Left lobe of liver (tissue), 2 donors: Measurements from ENCODE around the gene SDR42E1. TPM values are rescaled to one million over a fixed set of nuclear protein-coding genes. Genes with fewer than 3 reads are reported as not detected.

Experiments
- ATAC-seq: fragments of 200-7000 bp; cut with Tn5 transposase; one replicate; pipeline ENCODE4 v1.9.1; 2020; ENCODE audit warnings: mild to moderate bottlenecking, moderate library complexity
- DNase-seq: peaks from one replicate; pipeline ENCODE4 v3.0.0-alpha.2; 2020; ENCODE audit warnings: low spot score
- total RNA-seq: library from RNA; stranded (reverse); gene quantifications from one replicate; pipeline ENCODE4 v1.2.1, GENCODE V29; 2021
- donor health status: DM: no; HTN: no; CAD: no; lungs with moderate emphysema.
- donor health status: DM: no; HTN: yes; CAD: no.

SDR42E1 gene
- total RNA-seq, 1 donor from 2014 or later = 4.1 TPM

- ATAC-seq = no peak
- no peak for DNase-seq
Observed at GRCh38 chr16:81942007-81942601, 69.2 kb downstream of the SDR42E1 start.

GRCh38 chr16:81940781-81941560 is 70.3 kb downstream of the SDR42E1 start:
- DNase-seq (no peak), ATAC-seq (peak; percentile 68)

- ATAC-seq (no peak), DNase-seq (no peak)
Observed at GRCh38 chr16:81939164-81940056, 71.9 kb downstream of the SDR42E1 start.

Other genes starting within 250 kb of the SDR42E1 start
- gene PLCG2, start 232.2 kb downstream of the SDR42E1 start, total RNA-seq = 12.1 TPM
- 82.7 TPM for gene HSD17B2, start 23.8 kb upstream of the SDR42E1 start, total RNA-seq
- gene MPHOSPH6, start 158.8 kb upstream of the SDR42E1 start, total RNA-seq = 7.1 TPM